SK-N-DZ (cell line): ENCODE results near the gene GLI3.

Experiments used
- DNase-seq: peaks from one replicate; pipeline ENCODE4 v3.0.0-alpha.2; 2015; ENCODE audit warnings: low spot score

The GLI3 gene

GRCh38 chr7:42082144-42082543 lies 154.9 kb downstream of the GLI3 start:
- no peak for DNase-seq

DNA sequence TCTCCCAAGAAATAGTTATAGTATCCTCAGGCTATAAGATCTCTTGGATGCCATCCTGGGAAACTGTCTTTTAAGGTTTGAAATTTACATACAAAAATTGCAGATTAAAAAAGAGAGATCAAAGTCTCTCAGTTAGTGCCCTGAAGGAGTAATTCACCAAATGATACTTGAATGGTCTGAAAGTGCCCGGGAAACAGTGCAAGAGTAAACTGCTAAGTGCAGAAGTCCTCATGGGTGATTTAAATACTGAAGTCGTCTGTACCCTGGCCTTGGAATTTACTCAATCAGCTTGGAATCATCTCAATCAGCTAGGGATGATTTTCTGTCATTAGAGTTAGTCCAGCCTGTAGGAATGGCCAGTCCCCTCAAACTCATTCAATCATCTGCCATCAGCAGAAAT lies 155.3 kb downstream of the GLI3 start:
- no peak for DNase-seq

DNA sequence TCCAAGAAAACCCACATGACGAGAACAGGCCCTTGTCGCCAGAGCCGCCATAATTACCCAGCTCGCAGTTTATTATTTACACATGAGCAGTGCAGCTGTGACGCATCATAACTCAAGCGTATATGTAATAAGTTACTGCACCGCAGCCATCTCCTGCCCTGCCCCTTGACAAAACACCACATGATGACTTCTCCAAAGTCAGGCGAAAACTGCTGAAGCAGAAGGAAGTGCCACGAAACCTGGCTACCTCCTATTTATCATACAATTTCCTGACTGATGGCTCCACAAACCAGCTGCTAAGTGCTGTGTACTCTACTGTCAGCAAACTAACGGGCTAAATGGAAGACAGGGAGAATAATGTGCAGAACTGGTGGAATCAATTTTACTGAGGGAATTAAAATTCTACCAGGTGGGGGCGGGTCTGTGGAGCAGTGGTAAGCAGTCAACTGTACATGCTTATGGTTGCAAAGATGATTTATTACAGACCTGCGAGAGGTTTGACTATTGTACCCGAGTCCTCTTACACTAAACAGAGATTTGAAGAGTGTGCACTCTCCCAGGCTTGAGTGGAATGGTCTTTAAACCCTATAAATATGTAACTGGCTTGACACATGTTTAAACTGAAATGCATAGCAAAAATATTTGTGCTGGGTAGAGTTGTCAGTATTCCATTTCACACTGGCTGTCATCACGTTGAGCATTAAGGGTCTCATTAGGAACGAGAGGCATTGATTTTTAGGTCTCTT lies 156.0 kb downstream of the GLI3 start:
- DNase-seq: no peak

DNA sequence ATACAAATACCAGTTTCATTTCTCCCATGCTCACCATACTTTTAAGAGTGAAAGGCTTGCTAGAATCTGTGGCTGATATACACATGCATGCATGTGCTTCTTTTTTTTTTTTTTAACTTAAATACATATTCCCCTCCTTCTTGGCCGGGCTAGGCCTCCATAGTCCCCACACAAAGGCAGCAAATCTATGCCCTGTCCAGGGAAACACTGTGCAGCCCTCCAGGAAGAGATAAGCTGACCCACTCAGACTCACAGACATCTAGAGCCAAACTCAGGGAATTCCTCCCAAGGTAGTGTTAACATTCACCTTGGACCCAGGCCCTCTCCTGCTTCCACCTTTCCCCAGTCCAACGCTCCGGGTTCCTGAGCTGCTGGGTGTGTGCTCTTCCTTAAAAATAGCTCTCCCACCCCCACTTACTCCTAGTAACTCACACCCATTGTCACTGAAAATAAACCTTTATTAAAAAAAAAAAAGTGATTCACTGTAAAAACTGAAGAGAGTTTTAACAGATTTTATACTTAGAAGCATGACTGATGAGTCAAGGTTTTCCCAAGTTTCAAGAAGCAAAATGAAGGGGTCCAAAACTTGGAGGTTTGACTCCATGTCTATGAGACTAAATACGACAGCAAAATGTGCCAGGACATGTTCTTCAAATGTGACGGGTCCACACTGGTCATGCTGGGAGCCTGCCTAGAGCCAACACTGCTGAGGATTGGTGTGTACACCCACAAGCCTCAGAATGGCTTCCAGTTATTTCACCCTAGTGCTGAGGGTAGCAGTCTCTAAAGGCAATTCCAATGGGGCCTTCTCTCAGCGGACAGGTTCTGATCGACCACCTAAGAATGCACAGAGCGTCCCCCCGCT lies 159.5 kb downstream of the GLI3 start:
- DNase-seq: no peak

DNA sequence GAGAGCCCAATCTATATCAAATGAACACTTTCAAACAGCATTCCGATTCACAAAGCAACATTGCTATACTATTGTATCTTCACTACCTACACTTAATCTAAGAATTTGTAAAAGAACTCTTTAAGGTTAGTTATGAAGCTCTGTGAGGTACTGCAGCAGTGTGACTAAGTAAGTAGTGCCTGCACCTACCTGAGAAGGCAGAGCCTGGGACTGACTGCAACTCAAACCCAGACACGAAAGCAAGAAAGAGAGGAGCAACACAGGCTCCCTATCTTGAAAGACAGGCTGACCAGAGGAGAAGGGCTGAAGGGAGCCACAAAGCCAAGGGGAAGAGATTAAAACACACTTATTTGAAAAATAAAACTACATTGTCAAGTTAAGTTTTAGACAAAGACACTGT lies 160.1 kb downstream of the GLI3 start:
- DNase-seq: no peak

DNA sequence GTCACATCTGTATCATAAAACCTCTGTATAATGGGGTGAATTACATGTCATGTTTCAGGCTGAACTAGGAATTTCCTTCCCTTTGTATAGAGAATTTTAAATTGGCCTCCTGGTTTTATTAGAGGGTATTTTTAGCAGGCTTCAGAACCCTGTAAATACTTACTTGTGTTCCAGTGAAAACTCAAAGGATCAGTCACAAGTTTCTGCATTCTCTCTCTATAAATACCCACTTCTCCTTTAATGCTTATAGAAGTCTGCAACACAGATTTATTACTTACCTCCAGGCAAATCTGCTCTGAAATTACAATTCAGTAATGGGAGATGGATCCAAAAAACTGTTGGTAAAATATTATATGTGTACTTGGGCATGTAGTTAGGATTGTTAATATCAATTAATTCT lies 161.6 kb downstream of the GLI3 start:
- no peak for DNase-seq

GRCh38 chr7:42074076-42074475 lies 162.9 kb downstream of the GLI3 start:
- no peak for DNase-seq

DNA sequence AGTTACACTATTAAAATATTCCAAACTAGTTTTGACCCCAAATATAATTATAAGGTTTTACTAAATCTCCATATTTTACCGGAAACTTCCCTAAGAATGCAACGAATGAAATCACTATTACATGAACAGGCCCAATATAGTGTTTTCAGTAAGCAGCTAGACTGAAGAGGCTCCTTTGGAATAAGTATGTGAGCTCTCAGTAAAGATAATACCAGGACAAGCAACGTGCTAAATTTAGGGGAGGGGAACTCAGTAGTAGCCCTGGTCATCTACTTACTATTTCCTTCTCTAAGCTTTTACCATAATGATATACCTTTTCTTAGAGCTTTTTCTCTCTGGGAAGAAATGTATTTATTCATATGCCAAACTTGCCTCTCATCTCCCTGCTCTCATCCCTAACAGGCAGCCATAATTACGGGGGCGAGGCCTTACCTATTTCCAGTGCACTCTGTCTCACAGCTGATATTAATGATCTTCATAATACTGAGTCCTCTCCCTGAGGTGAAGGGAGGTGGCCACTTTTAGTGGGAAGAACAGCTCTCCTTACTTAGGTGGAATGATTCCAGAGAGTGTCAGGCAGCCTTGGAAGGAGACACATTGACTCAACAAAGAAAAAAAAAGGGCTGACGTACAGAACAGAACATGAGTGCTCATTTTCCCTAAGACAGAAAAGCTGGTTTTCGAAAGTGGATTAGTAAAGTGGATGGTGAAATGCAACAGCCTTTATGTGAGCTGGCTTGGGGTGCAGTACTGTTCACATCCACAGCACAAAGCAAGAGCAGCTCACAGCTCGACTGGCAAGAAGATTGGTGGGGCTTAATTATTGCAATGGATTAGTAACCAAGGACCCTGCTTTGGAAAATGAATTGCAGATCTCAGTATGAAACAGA lies 165.4 kb downstream of the GLI3 start:
- no peak for DNase-seq

- no peak for DNase-seq
Observed at GRCh38 chr7:42070068-42070467, 166.9 kb downstream of the GLI3 start.

GRCh38 chr7:42069590-42069989 lies 167.4 kb downstream of the GLI3 start:
- no peak for DNase-seq

GRCh38 chr7:42068554-42069280 lies 168.3 kb downstream of the GLI3 start:
- no peak for DNase-seq

DNA sequence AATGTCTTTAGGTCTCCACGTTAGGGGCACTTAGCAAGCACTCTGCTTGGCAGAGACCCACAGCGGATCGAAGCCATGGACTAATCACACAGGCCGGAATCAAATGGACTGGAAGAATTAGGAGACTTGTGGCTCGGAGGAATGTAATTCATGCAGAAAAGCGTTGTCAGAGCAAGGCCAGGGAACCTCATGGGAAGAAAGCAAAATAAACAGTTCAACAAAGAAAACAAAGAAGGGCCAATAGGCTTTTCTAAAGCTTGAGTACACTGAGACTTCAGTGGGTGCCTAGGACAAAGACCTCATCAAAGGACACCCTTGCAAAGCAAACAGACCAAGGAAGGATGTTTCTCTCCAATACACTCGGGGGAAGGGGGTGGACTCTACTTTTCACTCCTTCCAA lies 171.1 kb downstream of the GLI3 start:
- DNase-seq: no peak

- no peak for DNase-seq
Observed at GRCh38 chr7:42065015-42065414, 172.0 kb downstream of the GLI3 start.

GRCh38 chr7:42064534-42064933 lies 172.5 kb downstream of the GLI3 start:
- DNase-seq: no peak

- DNase-seq: no peak
Observed at GRCh38 chr7:42059275-42059674, 177.7 kb downstream of the GLI3 start.

DNA sequence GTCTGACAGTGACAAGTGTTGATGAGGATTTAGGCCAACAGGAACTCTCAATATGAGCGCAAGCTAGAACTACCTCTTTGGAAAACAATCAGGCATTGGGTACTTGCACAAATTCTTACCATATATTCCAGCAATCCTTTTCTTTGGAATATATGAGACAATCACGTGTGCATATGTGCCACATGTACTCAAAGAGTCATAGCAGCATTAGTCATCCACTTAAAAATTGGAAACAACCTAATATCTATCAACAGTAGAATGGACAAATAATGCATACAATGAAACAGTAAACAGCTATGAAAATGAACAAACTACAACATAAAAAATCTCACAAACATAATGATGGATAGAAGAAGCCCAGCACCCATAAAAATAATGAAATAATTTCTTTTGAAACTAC lies 179.7 kb downstream of the GLI3 start:
- no peak for DNase-seq

GRCh38 chr7:42055171-42055570 lies 181.8 kb downstream of the GLI3 start:
- DNase-seq: peak; percentile 27

GRCh38 chr7:42053834-42054233 lies 183.2 kb downstream of the GLI3 start:
- peak; percentile 43 for DNase-seq

- peak; percentile 67 for DNase-seq
Observed at GRCh38 chr7:42049761-42050160, 187.2 kb downstream of the GLI3 start.

DNA sequence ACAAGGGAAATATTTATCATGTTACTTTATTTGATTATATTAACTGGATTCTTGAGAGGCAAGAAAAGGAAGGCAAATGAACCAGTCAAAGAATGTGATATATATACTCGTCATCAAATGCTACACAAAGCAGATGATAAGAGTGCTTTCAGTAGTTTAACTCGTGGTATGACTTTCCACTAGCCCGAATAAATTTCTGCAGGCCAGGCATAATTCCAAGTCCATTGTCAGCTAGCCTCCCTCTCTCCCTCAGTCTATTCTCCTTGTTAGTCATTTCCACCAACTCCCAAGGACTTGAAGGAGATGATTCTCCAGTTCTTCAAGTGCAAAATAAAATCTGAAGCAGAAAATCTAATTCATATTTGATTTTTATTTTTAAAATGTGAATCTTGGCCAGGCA lies 190.5 kb downstream of the GLI3 start:
- DNase-seq: no peak

- DNase-seq: no peak
Observed at GRCh38 chr7:42045961-42046360, 191.0 kb downstream of the GLI3 start.
